Esophagus muscularis mucosa (tissue), 4 donors: ENCODE results near the gene CAMTA1. TPM values are rescaled to one million over a fixed set of nuclear protein-coding genes. Genes with fewer than 3 reads are reported as not detected.
"Not testable (repeated sequence)": the region's sequence is repeated elsewhere in the genome, so short reads cannot be mapped to it uniquely, and the experiment has no call there.

Experiments
- DNase-seq: peaks from one replicate; pipeline ENCODE4 v3.0.0-alpha.2; 2017; ENCODE audit errors: extremely low spot score
- H3K27ac ChIP-seq, 4 donors: fragments of 200-600 bp; sonication (generic); replicated peaks in 1 of 4; 1 replicate in 3 of 4; 2 replicates in 1 of 4; pipeline ENCODE4 v1.5.1; 2016 to 2019; ENCODE audit warnings: mild to moderate bottlenecking in 1 of 4
- H3K27me3 ChIP-seq, 4 donors: fragments of 200-600 bp; sonication (generic); one replicate each; pipeline versions ENCODE4 v1.5.1 to v1.6.0; 2016 to 2019
- H3K36me3 ChIP-seq, 4 donors: fragments of 200-600 bp; sonication (generic); one replicate each; pipeline ENCODE4 v1.5.1; 2016 to 2019
- H3K4me1 ChIP-seq, 4 donors: fragments of 200-600 bp; sonication (generic); one replicate each; pipeline ENCODE4 v1.5.1; 2016 to 2019
- H3K4me3 ChIP-seq, 4 donors: fragments of 200-600 bp; sonication (generic); 1 replicate in 2 of 4; 2 replicates in 2 of 4; pipeline ENCODE4 v1.5.1; 2016 to 2019; ENCODE audit warnings: mild to moderate bottlenecking in 4 of 4, moderate library complexity in 1 of 4
- H3K9me3 ChIP-seq, 4 donors: fragments of 200-600 bp; sonication (generic); 1 replicate in 3 of 4; 2 replicates in 1 of 4; pipeline ENCODE4 v1.5.1; 2016 to 2019
- CTCF ChIP-seq, 3 experiments: fragments of 200-600 bp in 2 of 3; fragments of 450-650 bp in 1 of 3; sonication (generic) in 2 of 3; IDR thresholded peaks; one replicate each; pipeline ENCODE4 v1.5.1; 2017 to 2019; ENCODE audit warnings: antibody characterized with exemption in 3 of 3, mild to moderate bottlenecking in 2 of 3, moderate library complexity in 1 of 3
- EP300 ChIP-seq: sonication (generic); formaldehyde crosslinking; IDR thresholded peaks from one replicate; pipeline ENCODE4 v1.6.1; 2017; ENCODE audit warnings: antibody characterized with exemption
- POLR2A ChIP-seq: fragments of 450-650 bp; IDR thresholded peaks from one replicate; pipeline ENCODE4 v1.6.1; 2017; ENCODE audit warnings: antibody characterized with exemption, moderate library complexity, mild to moderate bottlenecking, low read depth
- POLR2AphosphoS5 ChIP-seq, 2 donors: sonication (generic); formaldehyde crosslinking; IDR thresholded peaks; one replicate each; pipeline ENCODE4 v1.6.1; 2017; ENCODE audit warnings: antibody characterized with exemption in 2 of 2
- WGBS: methylation state at CpG from one replicate; pipeline ENCODE4 v1.1.5; 2018; 5-methylcytosine and 5-hydroxymethylcytosine counted together
- intact Hi-C: fragments of 100-400 bp; cut with DNase I; formaldehyde crosslinking; loops from one replicate; pipeline ENCODE4 v1.15.1; 2023
- total RNA-seq, 4 donors: library from RNA; depleted of rRNA; stranded (reverse); fragments of >200 nt; gene quantifications; one replicate each; pipeline versions ENCODE4 v1.1.0 to v1.2.1, GENCODE V29; 2016

Gene CAMTA1
- total RNA-seq, 4 donors from 2014 or later, result 109 to 226 (median 139) TPM

DNA sequence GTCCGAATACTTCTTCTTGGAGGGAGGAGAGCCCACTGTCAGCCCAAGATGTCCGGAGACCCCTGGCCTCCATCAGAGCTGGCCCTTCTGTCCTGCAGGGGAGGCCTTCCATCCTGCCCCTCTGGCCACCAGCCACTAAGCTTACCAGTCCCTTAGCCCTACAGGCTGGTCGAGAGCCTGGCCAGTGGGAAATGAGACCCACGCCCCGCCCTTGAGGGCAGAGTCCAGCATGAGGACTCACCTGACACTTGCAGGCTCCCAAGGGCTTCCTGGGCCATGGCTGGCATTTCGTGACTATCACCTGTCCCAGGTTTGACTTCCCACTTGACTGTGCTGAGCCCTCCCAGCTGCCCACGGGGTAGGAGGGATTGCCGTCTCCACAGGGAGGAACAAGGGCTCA lies 624.0 kb downstream of the CAMTA1 start:
- intact Hi-C loops, result no loop called here
- no peak for DNase-seq

DNA sequence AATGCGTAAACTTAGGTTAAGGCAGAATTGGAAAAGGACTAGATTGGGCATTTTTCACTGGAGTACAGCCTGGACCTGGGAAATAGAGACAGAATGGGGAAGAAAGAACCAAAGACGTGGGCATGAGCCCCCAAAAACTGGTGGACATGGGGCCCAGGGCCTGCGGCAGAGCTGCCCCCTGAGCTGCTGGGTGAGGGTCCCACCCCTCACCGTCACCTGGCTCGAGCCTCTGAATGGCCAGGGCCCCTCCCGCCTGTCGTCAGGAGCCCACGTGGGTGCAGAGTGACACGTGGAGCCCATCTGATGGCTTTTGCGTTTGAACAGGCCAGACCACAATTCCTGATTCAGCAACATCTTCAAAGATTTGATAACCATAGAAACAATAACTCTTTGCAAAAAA lies 624.9 kb downstream of the CAMTA1 start:
- H3K27me3 ChIP-seq, result no peaks in the 10 kb centered on the region
- H3K27ac ChIP-seq, result no peak overlapping the region
- H3K4me1 ChIP-seq, result no peaks in the 10 kb centered on the region
- TF ChIP-seq EP300, result no peak
- TF ChIP-seq CTCF (IDR thresholded peaks at IDR 0.05), result no peak
- TF ChIP-seq POLR2A, result no peak
- TF ChIP-seq POLR2AphosphoS5 (IDR thresholded peaks at IDR 0.05), result no peak
- peak; percentile 37 for DNase-seq
- WGBS, result 91% methylated on average over 10 of the region's 10 CpGs
- intact Hi-C loops, result no loop called here
- no peaks in the 10 kb centered on the region for H3K36me3 ChIP-seq
- H3K4me3 ChIP-seq, result no peak overlapping the region
- H3K9me3 ChIP-seq, result no peaks in the 10 kb centered on the region

More for the DNA sequence above, 624.0 kb downstream of the CAMTA1 start:
- Histone ChIP-seq H3K27ac (no peak overlapping the region), H3K4me3 (no peak overlapping the region), H3K27me3 (no peaks in the 10 kb centered on the region), H3K9me3 (no peaks in the 10 kb centered on the region), H3K36me3 (no peaks in the 10 kb centered on the region), H3K4me1 (no peaks in the 10 kb centered on the region)
- 92% methylated on average over 7 of the region's 8 CpGs for WGBS
- TF ChIP-seq CTCF (IDR thresholded peaks at IDR 0.05) (no peak), POLR2A (no peak), POLR2AphosphoS5 (IDR thresholded peaks at IDR 0.05) (no peak), EP300 (no peak)

DNA sequence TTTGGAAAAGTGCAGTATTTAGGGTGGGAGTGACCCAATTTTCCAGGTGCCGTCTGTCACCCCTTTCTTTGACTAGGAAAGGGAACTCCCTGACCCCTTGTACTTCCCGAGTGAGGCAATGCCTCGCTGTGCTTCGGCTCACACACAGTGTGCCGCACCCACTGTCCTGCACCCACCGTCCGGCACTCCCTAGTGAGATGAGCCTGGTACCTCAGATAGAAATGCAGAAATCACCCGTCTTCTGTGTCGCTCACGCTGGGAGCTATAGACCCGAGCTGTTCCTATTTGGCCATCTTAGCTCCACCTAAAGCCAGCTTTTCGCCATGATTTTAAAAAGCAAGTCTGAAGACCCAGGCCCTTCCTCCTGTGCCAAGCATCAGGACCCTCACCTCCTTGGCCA lies 632.4 kb downstream of the CAMTA1 start:
- H3K27ac ChIP-seq, H3K36me3 ChIP-seq, H3K27me3 ChIP-seq, H3K9me3 ChIP-seq, H3K4me3 ChIP-seq, intact Hi-C loops, H3K4me1 ChIP-seq: not testable (repeated sequence)
- DNase-seq, result peak; percentile 68
- WGBS, result 91% methylated on average over 11 of the region's 12 CpGs

GRCh38 chr1:7418442-7419080 lies 633.3 kb downstream of the CAMTA1 start:
- intact Hi-C loops, result no loop called here
- no peaks in the 10 kb centered on the region for H3K36me3 ChIP-seq
- no peak overlapping the region for H3K4me3 ChIP-seq
- H3K4me1 ChIP-seq, result no peaks in the 10 kb centered on the region
- H3K27me3 ChIP-seq, result no peaks in the 10 kb centered on the region
- WGBS, result 80% methylated on average over 10 of the region's 11 CpGs
- TF ChIP-seq POLR2A (no peak), CTCF (IDR thresholded peaks at IDR 0.05) (no peak), EP300 (no peak), POLR2AphosphoS5 (IDR thresholded peaks at IDR 0.05) (no peak)
- peak; percentile 57 for DNase-seq
- H3K27ac ChIP-seq, result no peak overlapping the region
- no peaks in the 10 kb centered on the region for H3K9me3 ChIP-seq

GRCh38 chr1:7420098-7420445 lies 634.8 kb downstream of the CAMTA1 start:
- no peak overlapping the region for H3K4me3 ChIP-seq
- no peaks in the 10 kb centered on the region for H3K9me3 ChIP-seq
- intact Hi-C loops, result no loop called here
- WGBS, result 83% methylated on average over 9 of the region's 9 CpGs
- no peak for TF ChIP-seq POLR2A
- TF ChIP-seq EP300, result no peak
- no peak for TF ChIP-seq POLR2AphosphoS5 (IDR thresholded peaks at IDR 0.05)
- TF ChIP-seq CTCF (IDR thresholded peaks at IDR 0.05), result no peak
- no peak overlapping the region for H3K27ac ChIP-seq
- no peaks in the 10 kb centered on the region for H3K4me1 ChIP-seq
- DNase-seq, result no peak
- H3K36me3 ChIP-seq, result no peaks in the 10 kb centered on the region
- H3K27me3 ChIP-seq, result no peaks in the 10 kb centered on the region
